NCI-H1417 treated with DMSO at 0.1 percent for 48 hours (cell line): Measurements from ENCODE around the gene RNF144B.

ENCODE experiments used
- DNase-seq: peaks from one replicate; lab custom pipeline; 2025; lab: John Stamatoyannopoulos, UW

Gene RNF144B

GRCh38 chr6:18513253-18513798 lies 126.2 kb downstream of the RNF144B start:
- no peak for DNase-seq

GRCh38 chr6:18514180-18514579 lies 127.0 kb downstream of the RNF144B start:
- no peak for DNase-seq

- no peak for DNase-seq
These were observed 128.6 kb downstream of the RNF144B start for GRCh38 chr6:18515767-18516166.
